ENCODE data around the gene MROH9.

Gene MROH9

DNA sequence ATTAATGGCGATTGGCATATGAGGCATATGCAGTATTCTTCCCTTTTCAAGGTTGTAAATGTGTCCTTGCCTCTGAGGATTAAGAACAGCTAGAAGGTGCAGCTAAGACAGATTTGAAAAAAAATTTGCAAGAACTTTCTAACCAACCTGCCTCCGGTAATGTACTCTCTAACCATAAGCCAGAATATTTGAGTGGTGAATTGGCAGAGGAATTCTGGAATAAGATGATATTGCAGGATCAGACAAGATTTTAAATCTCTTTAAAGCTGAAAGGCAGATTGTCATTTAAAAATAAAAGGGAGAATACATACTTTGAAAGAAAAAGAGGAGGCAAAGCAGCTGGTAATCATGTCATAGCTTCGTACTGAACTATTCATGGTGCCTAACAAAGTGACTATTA is 29.2 kb downstream of the MROH9 start:
- no peak for DNase-seq (ENCODE audit: low read depth)
- TF ChIP-seq, protein P1, sequence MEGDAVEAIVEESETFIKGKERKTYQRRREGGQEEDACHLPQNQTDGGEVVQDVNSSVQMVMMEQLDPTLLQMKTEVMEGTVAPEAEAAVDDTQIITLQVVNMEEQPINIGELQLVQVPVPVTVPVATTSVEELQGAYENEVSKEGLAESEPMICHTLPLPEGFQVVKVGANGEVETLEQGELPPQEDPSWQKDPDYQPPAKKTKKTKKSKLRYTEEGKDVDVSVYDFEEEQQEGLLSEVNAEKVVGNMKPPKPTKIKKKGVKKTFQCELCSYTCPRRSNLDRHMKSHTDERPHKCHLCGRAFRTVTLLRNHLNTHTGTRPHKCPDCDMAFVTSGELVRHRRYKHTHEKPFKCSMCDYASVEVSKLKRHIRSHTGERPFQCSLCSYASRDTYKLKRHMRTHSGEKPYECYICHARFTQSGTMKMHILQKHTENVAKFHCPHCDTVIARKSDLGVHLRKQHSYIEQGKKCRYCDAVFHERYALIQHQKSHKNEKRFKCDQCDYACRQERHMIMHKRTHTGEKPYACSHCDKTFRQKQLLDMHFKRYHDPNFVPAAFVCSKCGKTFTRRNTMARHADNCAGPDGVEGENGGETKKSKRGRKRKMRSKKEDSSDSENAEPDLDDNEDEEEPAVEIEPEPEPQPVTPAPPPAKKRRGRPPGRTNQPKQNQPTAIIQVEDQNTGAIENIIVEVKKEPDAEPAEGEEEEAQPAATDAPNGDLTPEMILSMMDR (IDR thresholded peaks at IDR 0.05; ENCODE audit: control insufficient read depth, insufficient read depth, low read depth, low read length, missing control alignments): no peak
- no peak overlapping the region for H3K4me3 ChIP-seq (ENCODE audit: control insufficient read depth, low read depth, low read length)

GRCh38 chr1:170967042-170967910 is 31.9 kb downstream of the MROH9 start:
- TF ChIP-seq, protein P1 (IDR thresholded peaks at IDR 0.05; ENCODE audit: control insufficient read depth, insufficient read depth, low read depth, low read length, missing control alignments): peak; percentile 59

DNA sequence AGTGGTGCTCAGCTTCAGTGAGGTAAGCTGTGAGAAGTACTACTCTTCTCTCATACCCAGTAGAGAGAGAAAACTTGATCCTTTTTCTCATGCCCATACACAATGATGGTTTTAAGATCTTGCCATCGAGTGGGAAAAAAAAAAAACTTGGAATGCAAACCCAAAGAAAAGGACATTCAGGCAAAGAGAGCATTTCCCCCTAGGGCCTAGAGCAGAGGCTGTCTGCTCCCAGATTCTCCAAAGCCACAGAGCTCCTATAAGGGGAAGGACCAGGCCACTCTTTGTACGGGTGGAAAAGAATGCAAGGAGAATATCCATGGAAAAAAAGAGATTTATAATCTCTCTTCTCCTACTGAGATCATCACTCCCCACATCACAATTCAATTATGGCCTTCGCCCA is 34.9 kb downstream of the MROH9 start:
- no peak for DNase-seq (ENCODE audit: low read depth)
- TF ChIP-seq, protein P1 (IDR thresholded peaks at IDR 0.05; ENCODE audit: control insufficient read depth, insufficient read depth, low read depth, low read length, missing control alignments): no peak
- H3K4me3 ChIP-seq (ENCODE audit: control insufficient read depth, low read depth, low read length): no peak overlapping the region

More at GRCh38 chr1:170967042-170967910, 31.9 kb downstream of the MROH9 start:
- DNase-seq (ENCODE audit: low read depth): peak; percentile 29
- no peak overlapping the region for H3K4me3 ChIP-seq (ENCODE audit: control insufficient read depth, low read depth, low read length)

GRCh38 chr1:170978371-170978910 is 43.1 kb downstream of the MROH9 start:
- no peak overlapping the region for H3K4me3 ChIP-seq (ENCODE audit: control insufficient read depth, low read depth, low read length)
- TF ChIP-seq, protein P1 (IDR thresholded peaks at IDR 0.05; ENCODE audit: control insufficient read depth, insufficient read depth, low read depth, low read length, missing control alignments): no peak
- no peak for DNase-seq (ENCODE audit: low read depth)

DNA sequence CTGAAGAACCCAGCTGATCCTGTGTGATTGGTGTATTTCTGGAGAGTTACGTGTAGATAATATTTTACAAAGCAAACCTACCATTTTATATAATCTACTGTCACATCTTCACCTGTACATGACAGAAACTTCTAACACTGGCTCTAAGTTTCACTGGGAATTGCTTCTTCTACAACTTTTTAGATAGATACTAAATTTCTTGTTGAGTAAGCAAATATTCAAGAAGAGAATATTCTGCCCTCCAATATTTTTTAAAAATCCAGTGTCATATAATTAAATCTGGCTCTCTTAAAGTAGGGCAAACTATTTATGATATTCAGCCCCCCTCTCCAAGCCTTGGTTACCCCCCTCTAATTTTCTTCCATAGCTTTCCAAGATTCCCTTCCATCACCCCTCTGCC is 50.1 kb downstream of the MROH9 start:
- no peak overlapping the region for H3K4me3 ChIP-seq (ENCODE audit: control insufficient read depth, low read depth, low read length)
- TF ChIP-seq, protein P1 (IDR thresholded peaks at IDR 0.05; ENCODE audit: control insufficient read depth, insufficient read depth, low read depth, low read length, missing control alignments): no peak
- DNase-seq (ENCODE audit: low read depth): no peak

- H3K4me3 ChIP-seq (ENCODE audit: control insufficient read depth, low read depth, low read length): no peak overlapping the region
- DNase-seq (ENCODE audit: low read depth): no peak
- TF ChIP-seq, protein P1 (IDR thresholded peaks at IDR 0.05; ENCODE audit: control insufficient read depth, insufficient read depth, low read depth, low read length, missing control alignments): no peak
Measured at GRCh38 chr1:170986901-170987300, 51.6 kb downstream of the MROH9 start.
